Stimulated activated naive CD8-positive, alpha-beta T cell treated with anti-CD3 and anti-CD28 coated beads, Interleukin-15, amount 100 ng/mL, for 72 hours (primary cell): ENCODE measurements around the gene QPCTL.
"Not testable (repeated sequence)": the region's sequence is repeated elsewhere in the genome, so short reads cannot be mapped to it uniquely, and the experiment has no call there.

Source experiments
- ATAC-seq: fragments of 150-1000 bp; cut with Tn5 transposase; 2 replicates; pipeline ENCODE4 v1.10.0; 2021; ENCODE audit warnings: mild to moderate bottlenecking, moderate library complexity
- DNase-seq, 2 donors: peaks; one replicate each; pipeline ENCODE4 v3.0.0; 2021 to 2022
- H3K27ac Mint-ChIP-seq, 2 donors: one replicate each; pipeline ENCODE4 v1.8.0; 2022; ENCODE audit warnings: mild to moderate bottlenecking in 2 of 2, mixed read lengths in 2 of 2, moderate library complexity in 2 of 2
- H3K27me3 Mint-ChIP-seq: one replicate; pipeline ENCODE4 v1.8.0; 2022; ENCODE audit warnings: mixed read lengths
- H3K4me1 Mint-ChIP-seq: one replicate; pipeline ENCODE4 v1.8.0; 2022; ENCODE audit warnings: mild to moderate bottlenecking, mixed read lengths
- H3K4me3 Mint-ChIP-seq, 2 donors: one replicate each; pipeline ENCODE4 v1.8.0; 2022; ENCODE audit warnings: mild to moderate bottlenecking in 2 of 2, mixed read lengths in 2 of 2, moderate library complexity in 1 of 2
- H3K9me3 Mint-ChIP-seq, 2 donors: one replicate each; pipeline ENCODE4 v1.8.0; 2022; ENCODE audit warnings: mixed read lengths in 2 of 2

QPCTL gene

GRCh38 chr19:45730368-45731288, 38.2 kb downstream of the QPCTL start, which contains the start of gene FBXO46:
Gene FBXO46 (minus strand): TSS chr19:45730896. CDS start chr19:45713495, 17,401 bp downstream.
- DNase-seq (peak; percentile 85 to 94), ATAC-seq (peak; percentile 99)
- Mint-ChIP-seq H3K4me1 (peaks cover 44% of the 10 kb centered on the region), H3K27me3 (no peaks in the 10 kb centered on the region), H3K27ac (peak within 1 kb of the TSS; percentile 94 to 97), H3K9me3 (no peaks in the 10 kb centered on the region), H3K4me3 (peak within 1 kb of the TSS; percentile 94 to 98)

GRCh38 chr19:45733160-45733810, 40.8 kb downstream of the QPCTL start, which contains the start of gene MEIOSIN:
Gene MEIOSIN (plus strand): TSS chr19:45733439. CDS start chr19:45735377, 1,938 bp downstream.
- Mint-ChIP-seq H3K27ac (no peak within 1 kb of the TSS), H3K4me3 (no peak within 1 kb of the TSS), H3K27me3 (no peaks in the 10 kb centered on the region), H3K4me1 (peaks cover 26% of the 10 kb centered on the region), H3K9me3 (no peaks in the 10 kb centered on the region)
- ATAC-seq = no peak
- no peak for DNase-seq

GRCh38 chr19:45739498-45740439, 47.3 kb downstream of the QPCTL start:
- no peak for DNase-seq
- no peaks in the 10 kb centered on the region for H3K9me3 Mint-ChIP-seq
- ATAC-seq = no peak
- no peak overlapping the region for H3K4me3 Mint-ChIP-seq
- H3K4me1 Mint-ChIP-seq = no peaks in the 10 kb centered on the region
- H3K27me3 Mint-ChIP-seq = peaks cover 4% of the 10 kb centered on the region
- peak overlapping the region in 1 of 2 donors; percentile 52 for H3K27ac Mint-ChIP-seq

- no peak for ATAC-seq
- Mint-ChIP-seq H3K9me3 (no peaks in the 10 kb centered on the region), H3K4me1 (no peaks in the 10 kb centered on the region), H3K27me3 (peaks cover 19% of the 10 kb centered on the region), H3K27ac (no peak overlapping the region), H3K4me3 (no peak overlapping the region)
- DNase-seq = no peak
Measured at GRCh38 chr19:45742969-45743368, 50.5 kb downstream of the QPCTL start.

GRCh38 chr19:45745606-45746005, 53.1 kb downstream of the QPCTL start:
- Mint-ChIP-seq H3K4me3 (no peak overlapping the region), H3K27me3 (peaks cover 19% of the 10 kb centered on the region), H3K27ac (no peak overlapping the region), H3K9me3 (no peaks in the 10 kb centered on the region), H3K4me1 (no peaks in the 10 kb centered on the region)
- no peak for DNase-seq
- ATAC-seq = no peak

- Mint-ChIP-seq H3K27me3 (peaks cover 19% of the 10 kb centered on the region), H3K9me3 (no peaks in the 10 kb centered on the region), H3K4me3 (no peak overlapping the region), H3K27ac (no peak overlapping the region), H3K4me1 (no peaks in the 10 kb centered on the region)
- DNase-seq (no peak), ATAC-seq (no peak)
Measured at GRCh38 chr19:45746866-45747265, 54.4 kb downstream of the QPCTL start.

- H3K4me1 Mint-ChIP-seq = no peaks in the 10 kb centered on the region
- no peaks in the 10 kb centered on the region for H3K9me3 Mint-ChIP-seq
Measured at GRCh38 chr19:45747513-45747912, 55.0 kb downstream of the QPCTL start.

GRCh38 chr19:45751483-45751882, 59.0 kb downstream of the QPCTL start:
- H3K4me1 Mint-ChIP-seq, DNase-seq, H3K27ac Mint-ChIP-seq, H3K9me3 Mint-ChIP-seq, H3K4me3 Mint-ChIP-seq, ATAC-seq: not testable (repeated sequence)
- peaks cover 11% of the 10 kb centered on the region for H3K27me3 Mint-ChIP-seq

More at GRCh38 chr19:45747513-45747912, 55.0 kb downstream of the QPCTL start:
- no peak for ATAC-seq
- no peak for DNase-seq
- Mint-ChIP-seq H3K27ac (peak overlapping the region in 1 of 2 donors; percentile 13), H3K27me3 (peaks cover 19% of the 10 kb centered on the region), H3K4me3 (no peak overlapping the region)

GRCh38 chr19:45752639-45753038, 60.2 kb downstream of the QPCTL start:
- Mint-ChIP-seq H3K27ac (no peak overlapping the region), H3K27me3 (peaks cover 11% of the 10 kb centered on the region), H3K4me3 (no peak overlapping the region), H3K9me3 (no peaks in the 10 kb centered on the region), H3K4me1 (no peaks in the 10 kb centered on the region)
- no peak for DNase-seq
- ATAC-seq = no peak

- no peak overlapping the region for H3K27ac Mint-ChIP-seq
- no peak overlapping the region for H3K4me3 Mint-ChIP-seq
- no peaks in the 10 kb centered on the region for H3K9me3 Mint-ChIP-seq
- DNase-seq (no peak), ATAC-seq (no peak)
- no peaks in the 10 kb centered on the region for H3K4me1 Mint-ChIP-seq
- H3K27me3 Mint-ChIP-seq = peaks cover 9% of the 10 kb centered on the region
Measured at GRCh38 chr19:45753548-45753947, 61.1 kb downstream of the QPCTL start.
